ENCODE results near the gene LRRC17.
A peak's percentile ranks its signal among the peaks of the same experiment; 100 is the strongest.

Gene LRRC17

DNA sequence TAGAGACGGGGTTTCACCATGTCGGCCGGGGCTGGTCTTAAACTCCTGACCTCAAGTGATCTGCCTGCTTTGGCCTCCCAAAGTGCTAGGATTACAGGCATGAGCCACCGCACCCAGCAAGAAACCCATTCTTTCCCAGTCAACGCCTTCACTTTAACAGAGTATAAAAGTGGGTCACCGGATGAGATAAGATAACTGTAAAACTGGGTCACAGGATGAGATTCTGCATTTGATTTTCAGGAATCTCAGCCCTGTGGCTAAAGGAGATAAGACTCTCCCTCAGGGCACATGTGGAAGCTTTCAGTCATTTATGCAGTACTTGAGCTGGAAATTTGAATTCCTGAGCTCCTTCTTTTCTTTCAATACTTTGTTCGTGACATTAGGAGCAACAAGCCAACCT, 70.8 kb downstream of the LRRC17 start:
- ChIA-PET CTCF (no interaction called here), POLR2A (ENCODE audit: low non-redundant PET) (no interaction called here)
- DNase-seq (ENCODE audit: low spot score), result no peak
- no peak overlapping the region for H3K27ac ChIP-seq
- TF ChIP-seq, protein P1, sequence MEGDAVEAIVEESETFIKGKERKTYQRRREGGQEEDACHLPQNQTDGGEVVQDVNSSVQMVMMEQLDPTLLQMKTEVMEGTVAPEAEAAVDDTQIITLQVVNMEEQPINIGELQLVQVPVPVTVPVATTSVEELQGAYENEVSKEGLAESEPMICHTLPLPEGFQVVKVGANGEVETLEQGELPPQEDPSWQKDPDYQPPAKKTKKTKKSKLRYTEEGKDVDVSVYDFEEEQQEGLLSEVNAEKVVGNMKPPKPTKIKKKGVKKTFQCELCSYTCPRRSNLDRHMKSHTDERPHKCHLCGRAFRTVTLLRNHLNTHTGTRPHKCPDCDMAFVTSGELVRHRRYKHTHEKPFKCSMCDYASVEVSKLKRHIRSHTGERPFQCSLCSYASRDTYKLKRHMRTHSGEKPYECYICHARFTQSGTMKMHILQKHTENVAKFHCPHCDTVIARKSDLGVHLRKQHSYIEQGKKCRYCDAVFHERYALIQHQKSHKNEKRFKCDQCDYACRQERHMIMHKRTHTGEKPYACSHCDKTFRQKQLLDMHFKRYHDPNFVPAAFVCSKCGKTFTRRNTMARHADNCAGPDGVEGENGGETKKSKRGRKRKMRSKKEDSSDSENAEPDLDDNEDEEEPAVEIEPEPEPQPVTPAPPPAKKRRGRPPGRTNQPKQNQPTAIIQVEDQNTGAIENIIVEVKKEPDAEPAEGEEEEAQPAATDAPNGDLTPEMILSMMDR (conservative IDR thresholded peaks at IDR 0.05; ENCODE audit: low read depth), result no peak

DNA sequence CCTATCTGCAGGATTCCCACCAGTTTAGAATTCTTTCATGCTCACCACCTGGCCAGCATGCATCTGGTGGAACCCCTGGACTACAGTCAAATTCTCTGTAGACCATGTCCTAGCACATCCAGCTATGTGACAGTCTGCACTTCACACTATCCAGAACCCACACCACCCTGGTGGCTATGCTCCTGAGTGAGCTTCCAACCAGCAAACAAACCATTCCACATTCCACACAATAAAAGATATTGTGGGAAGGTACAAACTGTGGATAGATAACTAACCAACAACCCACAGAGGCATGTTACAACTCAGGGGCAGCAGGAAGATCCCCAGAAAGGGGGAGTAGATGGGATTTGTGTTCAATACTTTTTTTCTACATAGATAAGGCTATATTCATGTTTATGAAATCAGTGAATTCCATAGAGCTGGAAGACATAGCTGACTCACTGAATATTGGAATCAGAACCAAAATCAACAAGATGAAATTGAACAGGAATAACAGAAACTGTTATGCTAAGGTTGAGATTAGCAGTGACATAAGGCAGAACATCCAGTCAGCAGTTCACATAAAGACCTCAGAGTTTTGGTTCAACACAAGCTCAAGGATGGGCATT, 72.5 kb downstream of the LRRC17 start:
- DNase-seq (ENCODE audit: low spot score), result no peak
- H3K27ac ChIP-seq, result no peak overlapping the region
- POLR2A ChIA-PET (ENCODE audit: low non-redundant PET), result no interaction called here
- CTCF ChIA-PET, result no interaction called here
- TF ChIP-seq, protein P1 (conservative IDR thresholded peaks at IDR 0.05; ENCODE audit: low read depth), result no peak

DNA sequence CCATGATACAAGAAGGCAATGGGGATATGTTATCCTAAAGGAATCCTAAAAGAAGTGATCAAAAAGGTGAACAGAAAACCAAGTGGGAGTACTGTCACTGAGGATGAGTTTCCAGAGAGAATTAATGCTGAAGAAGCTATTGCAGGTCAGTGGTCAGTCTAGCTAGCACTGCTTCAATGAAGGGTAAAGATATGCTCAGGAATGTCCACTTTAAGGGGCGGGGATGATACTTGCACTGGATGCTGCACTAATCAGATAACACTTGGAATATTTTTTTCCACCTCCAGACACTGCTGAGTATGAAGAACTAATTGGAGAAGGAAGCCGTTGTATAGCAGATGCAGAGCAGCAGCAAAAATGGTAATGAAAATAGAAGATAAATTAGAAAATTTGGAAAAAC, 75.3 kb downstream of the LRRC17 start:
- TF ChIP-seq, protein P1 (conservative IDR thresholded peaks at IDR 0.05; ENCODE audit: low read depth), result no peak
- CTCF ChIA-PET, result no interaction called here
- no peak overlapping the region for H3K27ac ChIP-seq
- POLR2A ChIA-PET (ENCODE audit: low non-redundant PET), result no interaction called here
- DNase-seq (ENCODE audit: low spot score), result no peak

DNA sequence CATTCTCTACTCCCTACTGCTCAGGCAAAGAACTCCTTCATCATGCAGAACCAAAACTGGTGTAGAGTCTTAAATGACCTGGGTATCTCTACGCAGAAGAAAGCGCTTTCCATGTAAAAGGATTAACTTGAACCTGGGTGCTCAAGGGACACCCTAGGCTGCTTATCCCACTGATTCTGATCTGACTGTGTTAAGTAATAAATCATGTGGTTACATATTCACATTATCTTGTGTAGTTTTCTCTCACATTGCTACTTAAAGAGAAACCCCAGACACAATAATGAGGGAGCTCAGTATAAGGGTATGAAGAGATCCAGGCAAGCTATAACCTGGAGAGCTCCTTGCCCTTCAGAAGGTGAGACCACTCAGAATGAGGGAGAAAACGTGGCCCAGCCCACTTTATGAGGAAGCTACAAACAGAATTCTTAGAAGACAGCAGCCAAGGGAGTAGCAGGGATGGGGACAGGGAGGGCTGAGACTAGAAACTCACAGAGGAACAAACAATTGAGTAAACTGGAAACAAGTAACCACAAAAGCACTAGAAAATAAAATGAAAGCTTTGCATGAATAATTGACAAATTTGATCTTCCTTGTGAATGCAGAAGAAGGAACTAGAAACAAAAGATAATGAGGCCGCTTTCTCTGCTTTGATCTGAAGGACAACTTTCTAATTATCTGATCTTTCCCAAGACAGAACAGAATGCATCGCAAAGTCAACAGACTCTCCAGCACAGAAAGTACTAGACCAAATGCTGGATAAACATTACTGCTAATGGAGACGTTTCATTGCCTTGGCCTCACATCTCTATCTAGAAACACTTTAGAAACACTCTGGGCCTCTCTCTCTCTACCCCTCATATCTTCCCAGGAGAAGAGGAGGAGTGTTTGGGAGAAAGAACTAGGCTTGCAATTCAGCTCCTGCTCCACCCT, 76.1 kb downstream of the LRRC17 start:
- no peak overlapping the region for H3K27ac ChIP-seq
- CTCF ChIA-PET, result interaction anchor here (0.6 kb wide), 1 partner anchor 139 kb away, joined by 3 read pairs; no protein-coding TSS in a partner anchor
- POLR2A ChIA-PET (ENCODE audit: low non-redundant PET), result no interaction called here
- TF ChIP-seq, protein P1 (conservative IDR thresholded peaks at IDR 0.05; ENCODE audit: low read depth), result no peak
- no peak for DNase-seq (ENCODE audit: low spot score)

DNA sequence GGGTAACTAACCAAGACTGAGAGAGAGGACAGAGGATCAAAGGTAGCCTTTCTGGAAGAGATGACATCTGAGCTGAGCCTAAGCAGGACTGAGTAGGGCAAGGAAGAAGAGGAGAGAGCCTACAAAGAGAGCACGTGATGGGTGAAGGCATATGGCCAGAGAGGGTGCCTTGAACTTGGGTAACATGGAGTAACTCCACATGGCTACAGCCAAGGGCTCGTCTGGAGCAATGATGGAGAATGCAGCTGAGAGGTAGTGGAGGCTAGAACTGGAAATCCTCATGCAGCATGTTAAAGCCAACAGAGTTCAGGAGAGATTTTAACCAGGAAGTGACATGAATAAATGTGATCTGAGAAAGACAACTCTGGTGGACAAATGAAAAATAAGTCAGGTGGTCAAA, 77.8 kb downstream of the LRRC17 start:
- H3K27ac ChIP-seq, result peak overlapping the region; percentile 66
- DNase-seq (ENCODE audit: low spot score), result no peak
- POLR2A ChIA-PET (ENCODE audit: low non-redundant PET), result no interaction called here
- TF ChIP-seq, protein P1 (conservative IDR thresholded peaks at IDR 0.05; ENCODE audit: low read depth), result no peak
- CTCF ChIA-PET, result no interaction called here

DNA sequence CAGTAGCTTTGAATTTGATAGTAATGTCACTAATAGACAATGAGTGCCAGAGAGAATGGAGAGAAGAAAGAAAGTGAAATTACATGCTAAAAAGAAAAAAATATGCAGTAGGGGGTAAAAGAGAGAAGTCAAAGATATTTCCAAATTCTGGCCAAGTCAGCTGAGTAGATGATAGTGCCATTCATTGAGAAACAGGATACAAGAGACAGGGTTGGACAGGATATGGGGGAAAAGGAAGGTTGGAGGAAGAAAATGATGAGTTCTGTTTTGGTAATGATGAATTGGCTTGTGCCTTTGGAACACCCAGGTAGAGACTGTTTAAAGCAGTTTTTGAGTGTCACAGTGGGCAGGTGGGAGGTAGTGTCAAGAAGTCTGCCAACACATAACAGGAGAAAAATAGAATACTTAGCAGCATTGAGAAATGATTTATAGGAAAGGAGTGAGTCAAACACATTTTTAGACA, 78.3 kb downstream of the LRRC17 start:
- ChIA-PET CTCF (no interaction called here), POLR2A (ENCODE audit: low non-redundant PET) (no interaction called here)
- TF ChIP-seq, protein P1 (conservative IDR thresholded peaks at IDR 0.05; ENCODE audit: low read depth), result no peak
- H3K27ac ChIP-seq, result peak overlapping the region; percentile 66; the same call in 1 of the 2 replicates
- no peak for DNase-seq (ENCODE audit: low spot score)

Data from RWPE1 (cell line).